Measurements from ENCODE around the gene CCSER2.

GRCh38 chr10:84397735-84398144 is 69.4 kb downstream of the CCSER2 start:
- TF ChIP-seq, protein P1, sequence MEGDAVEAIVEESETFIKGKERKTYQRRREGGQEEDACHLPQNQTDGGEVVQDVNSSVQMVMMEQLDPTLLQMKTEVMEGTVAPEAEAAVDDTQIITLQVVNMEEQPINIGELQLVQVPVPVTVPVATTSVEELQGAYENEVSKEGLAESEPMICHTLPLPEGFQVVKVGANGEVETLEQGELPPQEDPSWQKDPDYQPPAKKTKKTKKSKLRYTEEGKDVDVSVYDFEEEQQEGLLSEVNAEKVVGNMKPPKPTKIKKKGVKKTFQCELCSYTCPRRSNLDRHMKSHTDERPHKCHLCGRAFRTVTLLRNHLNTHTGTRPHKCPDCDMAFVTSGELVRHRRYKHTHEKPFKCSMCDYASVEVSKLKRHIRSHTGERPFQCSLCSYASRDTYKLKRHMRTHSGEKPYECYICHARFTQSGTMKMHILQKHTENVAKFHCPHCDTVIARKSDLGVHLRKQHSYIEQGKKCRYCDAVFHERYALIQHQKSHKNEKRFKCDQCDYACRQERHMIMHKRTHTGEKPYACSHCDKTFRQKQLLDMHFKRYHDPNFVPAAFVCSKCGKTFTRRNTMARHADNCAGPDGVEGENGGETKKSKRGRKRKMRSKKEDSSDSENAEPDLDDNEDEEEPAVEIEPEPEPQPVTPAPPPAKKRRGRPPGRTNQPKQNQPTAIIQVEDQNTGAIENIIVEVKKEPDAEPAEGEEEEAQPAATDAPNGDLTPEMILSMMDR (IDR thresholded peaks at IDR 0.05; ENCODE audit: low read depth, low read length), result no peak
- no peak for TF ChIP-seq MAX (IDR thresholded peaks at IDR 0.05; ENCODE audit: low read depth, low read length)

Measured in NB4 (cell line).